Adrenal gland (tissue), 12 donors: ENCODE results near the gene ZBTB44. TPM values are rescaled to one million over a fixed set of nuclear protein-coding genes. Genes with fewer than 3 reads are reported as not detected.

Experiments
- DNase-seq, 7 donors: peaks; one replicate each; pipeline ENCODE4 v3.0.0-alpha.2; 2019 to 2020
- H3K27ac ChIP-seq, 5 donors: fragments of 200-600 bp; sonication (generic) in 4 of 5; 1 replicate in 3 of 5; 2 replicates in 2 of 5; pipeline versions ENCODE4 v1.5.1 to v1.8.0; 2016 to 2020; ENCODE audit warnings: mild to moderate bottlenecking in 1 of 5
- H3K27me3 ChIP-seq: fragments of 200-600 bp; 2 replicates; pipeline ENCODE4 v1.8.0; 2021
- H3K36me3 ChIP-seq, 2 donors: fragments of 200-600 bp; replicated peaks in 1 of 2; 1 replicate in 1 of 2; 2 replicates in 1 of 2; pipeline versions ENCODE4 v1.5.1 to v1.8.0; 2018 to 2022
- H3K4me1 ChIP-seq, 2 donors: fragments of 200-600 bp; replicated peaks in 1 of 2; 1 replicate in 1 of 2; 2 replicates in 1 of 2; pipeline versions ENCODE4 v1.5.1 to v1.8.0; 2018 to 2021
- H3K4me3 ChIP-seq, 4 donors: fragments of 200-600 bp; sonication (generic) in 3 of 4; one replicate each; pipeline ENCODE4 v1.5.1; 2016 to 2018
- H3K9me3 ChIP-seq, 3 donors: fragments of 200-600 bp; sonication (generic) in 1 of 3; replicated peaks in 1 of 3; 1 replicate in 2 of 3; 2 replicates in 1 of 3; pipeline versions ENCODE4 v1.5.1 to v1.8.0; 2016 to 2021
- POLR2A ChIP-seq, 2 donors: fragments of 450-650 bp; IDR thresholded peaks; one replicate each; pipeline ENCODE4 v1.6.1; 2017; ENCODE audit warnings: antibody characterized with exemption in 2 of 2, mild to moderate bottlenecking in 2 of 2, moderate library complexity in 1 of 2
- WGBS, 4 donors: extraction: QIAGEN DNeasy Blood & Tissue Kit in 2 of 4; methylation state at CpG; one replicate each; pipeline versions ENCODE4 v1.1.5 to v1.1.7; 2013 to 2017; 5-methylcytosine and 5-hydroxymethylcytosine counted together
- intact Hi-C, 2 donors: fragments of 100-400 bp; cut with DNase I; formaldehyde crosslinking; loops; one replicate each; pipeline versions ENCODE4 v1.14.1 to v1.15.0; 2022 to 2023
- polyA plus RNA-seq, 3 donors: library from polyadenylated mRNA; stranded (reverse); fragments of 200-250 nt in 2 of 3; fragments of 350-450 nt in 1 of 3; fragmentation: Illumina TruSeq in 1 of 3; extraction: RNeasy Lipid Tissue Mini Kit (QIAGEN cat#74804) in 1 of 3; gene quantifications; one replicate each; pipeline ENCODE4 v1.2.3, GENCODE V29; 2013 to 2014
- total RNA-seq, 9 donors: library from RNA; depleted of rRNA in 4 of 9; stranded (reverse); fragments of >200 nt in 4 of 9; fragments of 120-200 nt in 1 of 9; fragmentation: NEBNext Ultra II Directional in 1 of 9; extraction: Animal tissue kit (Norgen Biotek cat#: 25700) in 1 of 9; gene quantifications; one replicate each; pipeline versions ENCODE4 v1.1.0 to v1.2.4, GENCODE V29; 2013 to 2023
- TF ChIP-seq, protein P1 (sequence below), 6 experiments: fragments of 450-650 bp in 4 of 6; fragments of 200-600 bp in 2 of 6; sonication (generic) in 1 of 6; IDR thresholded peaks; 1 replicate in 5 of 6; 2 replicates in 1 of 6; pipeline versions ENCODE4 v1.5.1 to v1.8.0; 2016 to 2021; ENCODE audit warnings: antibody characterized with exemption in 6 of 6, mild to moderate bottlenecking in 2 of 6, moderate library complexity in 1 of 6
- donor health status: healthy with polysubstance abuse.
- donor health status: Bipolar disorder and iron deficiency.
- donor health status: DM: yes; HTN: yes; CAD: no.
- donor health status: DM: no; HTN: no; CAD: no.
- donor health status: DM: no; HTN: no; CAD: no.
- donor health status: DM: yes; HTN: yes; CAD: no.

Gene ZBTB44
- total and polyA plus RNA-seq, 12 donors, result 10.1 to 94.3 (median 39.6) TPM

- H3K4me3 ChIP-seq, result no peak overlapping the region
- no peak overlapping the region for H3K27ac ChIP-seq
- DNase-seq, result peak in 1 of 7 donors; percentile 12
- no peaks in the 10 kb centered on the region for H3K9me3 ChIP-seq
- TF ChIP-seq, protein P1, sequence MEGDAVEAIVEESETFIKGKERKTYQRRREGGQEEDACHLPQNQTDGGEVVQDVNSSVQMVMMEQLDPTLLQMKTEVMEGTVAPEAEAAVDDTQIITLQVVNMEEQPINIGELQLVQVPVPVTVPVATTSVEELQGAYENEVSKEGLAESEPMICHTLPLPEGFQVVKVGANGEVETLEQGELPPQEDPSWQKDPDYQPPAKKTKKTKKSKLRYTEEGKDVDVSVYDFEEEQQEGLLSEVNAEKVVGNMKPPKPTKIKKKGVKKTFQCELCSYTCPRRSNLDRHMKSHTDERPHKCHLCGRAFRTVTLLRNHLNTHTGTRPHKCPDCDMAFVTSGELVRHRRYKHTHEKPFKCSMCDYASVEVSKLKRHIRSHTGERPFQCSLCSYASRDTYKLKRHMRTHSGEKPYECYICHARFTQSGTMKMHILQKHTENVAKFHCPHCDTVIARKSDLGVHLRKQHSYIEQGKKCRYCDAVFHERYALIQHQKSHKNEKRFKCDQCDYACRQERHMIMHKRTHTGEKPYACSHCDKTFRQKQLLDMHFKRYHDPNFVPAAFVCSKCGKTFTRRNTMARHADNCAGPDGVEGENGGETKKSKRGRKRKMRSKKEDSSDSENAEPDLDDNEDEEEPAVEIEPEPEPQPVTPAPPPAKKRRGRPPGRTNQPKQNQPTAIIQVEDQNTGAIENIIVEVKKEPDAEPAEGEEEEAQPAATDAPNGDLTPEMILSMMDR (IDR thresholded peaks at IDR 0.05), result no peak
- TF ChIP-seq POLR2A (IDR thresholded peaks at IDR 0.05), result no peak
- intact Hi-C loops, result no loop called here
- H3K27me3 ChIP-seq, result no peaks in the 10 kb centered on the region
- 84 to 92% (median 88%) methylated on average over 21 to 22 of the region's 22 CpGs for WGBS, 4 donors
- H3K36me3 ChIP-seq, result no peaks in the 10 kb centered on the region
- H3K4me1 ChIP-seq, result no peaks in the 10 kb centered on the region
Measured at GRCh38 chr11:130206141-130206540, 108.6 kb downstream of the ZBTB44 start.

GRCh38 chr11:130204703-130205095 lies 110.0 kb downstream of the ZBTB44 start:
- intact Hi-C loops, result no loop called here
- WGBS, 4 donors, result 86 to 91% (median 89%) methylated on average over 11 of the region's 11 CpGs
- no peaks in the 10 kb centered on the region for H3K4me1 ChIP-seq
- no peak overlapping the region for H3K27ac ChIP-seq
- no peak for DNase-seq
- H3K9me3 ChIP-seq, result no peaks in the 10 kb centered on the region
- TF ChIP-seq, protein P1 (IDR thresholded peaks at IDR 0.05), result no peak
- no peak for TF ChIP-seq POLR2A (IDR thresholded peaks at IDR 0.05)
- H3K36me3 ChIP-seq, result no peaks in the 10 kb centered on the region
- H3K27me3 ChIP-seq, result no peaks in the 10 kb centered on the region
- H3K4me3 ChIP-seq, result no peak overlapping the region

DNA sequence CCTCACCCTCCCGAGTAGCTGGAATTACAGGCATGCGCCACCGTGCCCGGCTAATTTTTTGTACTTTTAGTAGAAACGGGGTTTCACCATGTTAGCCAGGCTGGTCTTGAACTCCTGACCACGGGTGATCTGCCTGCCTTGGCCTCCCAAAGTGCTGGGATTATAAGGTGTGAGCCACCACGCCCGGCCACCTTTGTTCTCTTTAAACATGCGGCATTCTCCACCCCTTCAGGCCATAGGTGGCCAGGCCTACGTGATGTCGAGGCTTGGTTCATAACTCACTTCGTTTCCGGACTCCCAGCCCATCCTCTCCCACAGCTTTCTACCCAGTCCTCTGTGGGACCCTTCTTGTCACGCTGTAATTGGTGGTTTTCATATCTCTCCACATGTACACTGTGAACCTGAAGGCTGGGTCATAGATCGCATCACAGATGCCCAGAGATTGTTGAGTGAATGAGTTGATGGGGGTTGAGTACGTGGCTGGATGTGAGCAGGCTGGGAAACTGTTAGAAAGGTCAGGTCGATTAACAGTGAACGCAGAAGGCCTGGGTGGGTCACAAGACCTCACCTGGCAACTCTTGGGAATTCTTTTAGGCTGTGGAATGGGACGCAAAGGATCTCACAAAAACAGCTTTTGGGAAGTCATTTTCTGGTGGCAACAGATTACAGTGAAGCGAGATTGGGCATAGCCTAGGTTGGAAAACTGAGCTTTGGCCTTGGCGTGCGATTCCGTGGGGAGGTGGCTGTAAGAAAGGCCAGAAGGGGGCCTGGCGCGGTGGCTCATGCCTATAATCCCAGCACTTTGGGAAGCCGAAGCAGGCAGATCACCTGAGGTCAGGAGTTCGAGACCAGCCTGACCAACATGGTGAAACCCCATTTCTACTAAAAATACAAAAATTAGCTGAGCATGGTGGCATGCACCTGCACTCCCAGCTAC lies 110.7 kb downstream of the ZBTB44 start:
- WGBS, 4 donors, result 85 to 94% (median 93%) methylated on average over 26 to 27 of the region's 27 CpGs
- Histone ChIP-seq H3K4me3 (no peak overlapping the region), H3K36me3 (no peaks in the 10 kb centered on the region), H3K4me1 (no peaks in the 10 kb centered on the region), H3K27me3 (no peaks in the 10 kb centered on the region), H3K27ac (no peak overlapping the region), H3K9me3 (no peaks in the 10 kb centered on the region)
- intact Hi-C loops, result no loop called here
- DNase-seq, result no peak
- TF ChIP-seq POLR2A (IDR thresholded peaks at IDR 0.05), result no peak
- TF ChIP-seq, protein P1 (IDR thresholded peaks at IDR 0.05), result no peak

GRCh38 chr11:130202818-130203689 lies 111.7 kb downstream of the ZBTB44 start:
- TF ChIP-seq, protein P1 (IDR thresholded peaks at IDR 0.05), result no peak
- TF ChIP-seq POLR2A (IDR thresholded peaks at IDR 0.05), result no peak
- Histone ChIP-seq H3K27me3 (no peaks in the 10 kb centered on the region), H3K4me3 (no peak overlapping the region), H3K4me1 (no peaks in the 10 kb centered on the region), H3K9me3 (no peaks in the 10 kb centered on the region), H3K27ac (no peak overlapping the region), H3K36me3 (no peaks in the 10 kb centered on the region)
- DNase-seq, result no peak
- WGBS, 4 donors, result 81 to 89% (median 84%) methylated on average over 21 to 25 of the region's 25 CpGs
- intact Hi-C loops, result no loop called here
